K562 (cell line): ENCODE results near the gene ERCC6. TPM values are rescaled to one million over a fixed set of nuclear protein-coding genes. Genes with fewer than 3 reads are reported as not detected.

Experiments used
- BHLHE40 ChIP-seq: IDR thresholded peaks from 2 replicates; pipeline ENCODE4 v1.6.1; 2011; ENCODE audit warnings: low read length, improper control_type of control experiment
- CBFA2T2 ChIP-seq: fragments of 450-650 bp; conservative IDR thresholded peaks from 2 replicates; pipeline ENCODE4 v1.6.1; 2017; ENCODE audit warnings: mild to moderate bottlenecking
- ERF ChIP-seq: fragments of 450-650 bp; formaldehyde crosslinking; IDR thresholded peaks from 2 replicates; pipeline ENCODE4 v1.4.0; 2020; ENCODE audit warnings: mild to moderate bottlenecking, mixed read lengths
- HDAC3 ChIP-seq: fragments of 450-650 bp; IDR thresholded peaks from 2 replicates; pipeline ENCODE4 v1.6.1; 2018; ENCODE audit warnings: borderline replicate concordance, mild to moderate bottlenecking, moderate library complexity; ENCODE audit not compliant: partially characterized antibody
- HMBOX1 ChIP-seq: sonication (generic); IDR thresholded peaks from 2 replicates; pipeline ENCODE4 v1.6.1; 2016
- IRF1 ChIP-seq: sonication (generic); formaldehyde crosslinking; IDR thresholded peaks from 2 replicates; pipeline ENCODE4 v1.8.0; 2022; ENCODE audit warnings: missing genetic modification reagents, mild to moderate bottlenecking, borderline replicate concordance
- MCM7 ChIP-seq, 2 experiments: fragments of 450-650 bp; IDR thresholded peaks; 2 replicates each; pipeline ENCODE4 v1.6.1; 2016 to 2018
- MLLT1 ChIP-seq, 2 experiments: fragments of 450-650 bp; IDR thresholded peaks; 2 replicates each; pipeline ENCODE4 v1.6.1; 2016
- NCOA6 ChIP-seq: fragments of 450-650 bp; IDR thresholded peaks from 2 replicates; pipeline ENCODE4 v1.6.1; 2017; ENCODE audit warnings: mild to moderate bottlenecking
- PBX2 ChIP-seq, 2 experiments: IDR thresholded peaks in 1 of 2; conservative IDR thresholded peaks in 1 of 2; 2 replicates each; pipeline ENCODE4 v1.6.1; 2016; ENCODE audit warnings: low read depth in 2 of 2, mild to moderate bottlenecking in 1 of 2, missing compliant biosample characterization in 1 of 2, missing genetic modification characterization in 1 of 2, moderate library complexity in 1 of 2
- PPARD ChIP-seq: fragments of 250-450 bp; sonication (Bioruptor Pico); IDR thresholded peaks from 2 replicates; pipeline ENCODE4 v1.8.0; 2022; ENCODE audit warnings: inconsistent platforms, mild to moderate bottlenecking, moderate library complexity
- RAD51 ChIP-seq: fragments of 450-650 bp; IDR thresholded peaks from 2 replicates; pipeline ENCODE4 v1.7.1; 2016; ENCODE audit warnings: low read depth, mild to moderate bottlenecking, borderline replicate concordance
- SREBF1 ChIP-seq: fragments of 150-350 bp; IDR thresholded peaks from 2 replicates; pipeline ENCODE4 v1.6.1; 2014; ENCODE audit warnings: antibody characterized with exemption, low read depth, low read length, borderline replicate concordance
- ZBTB12 ChIP-seq: fragments of 250-450 bp; sonication (Bioruptor Pico); IDR thresholded peaks from 2 replicates; pipeline ENCODE4 v1.4.0; 2020
- ZNF197 ChIP-seq: fragments of 200-800 bp; sonication (Bioruptor generic); IDR thresholded peaks from 2 replicates; pipeline ENCODE4 v1.6.1; 2016; ENCODE audit warnings: low read depth, missing genetic modification characterization, missing compliant biosample characterization
- ZNF639 ChIP-seq, 2 experiments: fragments of 200-800 bp in 1 of 2; sonication (Bioruptor generic) in 1 of 2; sonication (generic) in 1 of 2; formaldehyde crosslinking in 1 of 2; IDR thresholded peaks in 1 of 2; conservative IDR thresholded peaks in 1 of 2; 2 replicates each; pipeline versions ENCODE4 v1.5.0 to v1.6.1; 2016 to 2020; ENCODE audit warnings: missing compliant biosample characterization in 1 of 2, missing genetic modification characterization in 1 of 2, missing genetic modification reagents in 1 of 2
- ZSCAN29 ChIP-seq: fragments of 450-650 bp; IDR thresholded peaks from 2 replicates; pipeline ENCODE4 v1.6.1; 2017
- polyA plus RNA-seq, 8 experiments: library from polyadenylated mRNA; depleted of rRNA in 4 of 8; stranded (reverse) in 5 of 8; unstranded in 3 of 8; fragments of >200 nt; fragmentation: Nextera tagmentation in 2 of 8; fragmentation: Illumina TruSeq in 1 of 8; extraction: Ambion mirVana in 2 of 8; extraction: Trizol in 1 of 8; gene quantifications; 2 replicates each; pipeline versions ENCODE4 v1.2.1 to v1.2.3, GENCODE V29; 2011 to 2014; ENCODE audit warnings: inconsistent platforms in 1 of 8, missing spikeins in 1 of 8
- total RNA-seq, 7 experiments: library from RNA; depleted of rRNA in 6 of 7; stranded (reverse); fragments of >200 nt in 6 of 7; fragmentation: Illumina TruSeq in 2 of 7; extraction: Trizol in 2 of 7; gene quantifications; 2 replicates each; pipeline versions ENCODE4 v1.2.1 to v1.2.3, GENCODE V29; 2011 to 2021; ENCODE audit warnings: low replicate concordance in 1 of 7

ERCC6 gene
- total and polyA plus RNA-seq, 9 of the 15 experiments (the other 6 are each of a cell fraction or from before 2014, with no cell fraction given), result 7.8 to 17.7 (median 11.8) TPM

GRCh38 chr10:49538381-49539319, at the start of gene ERCC6 (continued):
- TF ChIP-seq ZNF639 (CRISPR knock-in tag; conservative IDR thresholded peaks at IDR 0.05 in 1 of 2, IDR thresholded peaks at IDR 0.05 in 1 of 2) (peak in 1 of 2 experiments; percentile 69; a peak in 1 of 4 replicates), HMBOX1 (no peak), ZSCAN29 (no peak), IRF1 (0 out of 2 replicates have a peak, but pooled peaks have one; percentile 61), MCM7 (IDR thresholded peaks at IDR 0.05) (no peak), ZNF197 (CRISPR knock-in tag) (no peak), MLLT1 (IDR thresholded peaks at IDR 0.05) (no peak; a peak in 1 of 4 replicates), PBX2 (CRISPR knock-in tag; IDR thresholded peaks at IDR 0.05; ENCODE audit: low read depth) (no peak), PBX2 (tag; conservative IDR thresholded peaks at IDR 0.05; ENCODE audit: low read depth) (no peak), PPARD (CRISPR knock-in tag) (no peak), RAD51 (peak; percentile 95), CBFA2T2 (peak; percentile 70), HDAC3 (no peak), SREBF1 (no peak), BHLHE40 (peak; percentile 81), ERF (CRISPR knock-in tag) (no peak; the same call in 1 of the 2 replicates), NCOA6 (peak; percentile 85), ZBTB12 (CRISPR knock-in tag) (0 out of 2 replicates have a peak, but pooled peaks have one; percentile 27)
